IMR-90 (cell line): ENCODE data around the gene IGF2. TPM values are rescaled to one million over a fixed set of nuclear protein-coding genes. Genes with fewer than 3 reads are reported as not detected.

ENCODE experiments used
- ATAC-seq: fragments of 200-7000 bp; cut with Tn5 transposase; 2 replicates; pipeline ENCODE4 v1.9.1; 2020; ENCODE audit warnings: low read depth, mild to moderate bottlenecking, moderate library complexity
- BruUV-seq: library from RNA; stranded (reverse); fragments of 400-500 nt; replicated peaks from 2 replicates; lab custom pipeline; 2021; lab: Mats Ljungman, UMichigan
- CTCF ChIA-PET: fragments of 300-600 bp; formaldehyde crosslinking; extraction: SDS; loops from one replicate; lab custom pipeline; 2021; ENCODE audit warnings: antibody characterized with exemption; lab: Yijun Ruan, JAX
- POLR2A ChIA-PET: fragments of 300-600 bp; sonication (Branson Sonifier 250); formaldehyde crosslinking; loops from one replicate; lab custom pipeline; 2022; ENCODE audit warnings: antibody characterized with exemption; ENCODE audit not compliant: unreplicated experiment; lab: Charles Lee
- DNase-seq: peaks from one replicate; pipeline ENCODE4 v3.0.0; 2013
- H2AFZ ChIP-seq: replicated peaks from 2 replicates; pipeline ENCODE3; 2013; ENCODE audit warnings: low read length, mild to moderate bottlenecking; ENCODE audit not compliant: poor library complexity
- H2AK5ac ChIP-seq: 2 replicates; pipeline ENCODE4 v1.6.1; 2013; ENCODE audit warnings: low read depth, low read length, inconsistent platforms
- H2AK9ac ChIP-seq: replicated peaks from 2 replicates; pipeline ENCODE3; 2013; ENCODE audit warnings: mild to moderate bottlenecking, low read depth, low read length, moderate library complexity; ENCODE audit not compliant: poor library complexity
- H2BK120ac ChIP-seq: 2 replicates; pipeline ENCODE4 v1.6.1; 2013; ENCODE audit warnings: low read depth, low read length, inconsistent platforms
- H2BK15ac ChIP-seq: 3 replicates; pipeline ENCODE4 v1.6.1; 2013; ENCODE audit warnings: low read depth, low read length, inconsistent platforms
- H2BK20ac ChIP-seq: 2 replicates; pipeline ENCODE4 v1.6.1; 2013; ENCODE audit warnings: low read depth, mild to moderate bottlenecking, inconsistent platforms, low read length, moderate library complexity
- H2BK5ac ChIP-seq: 2 replicates; pipeline ENCODE4 v1.6.1; 2013; ENCODE audit warnings: mild to moderate bottlenecking, low read depth, low read length, inconsistent platforms; ENCODE audit not compliant: poor library complexity, severe bottlenecking
- H3K14ac ChIP-seq: replicated peaks from 2 replicates; pipeline ENCODE4 v1.6.1; 2013; ENCODE audit warnings: low read depth, low read length, inconsistent platforms
- H3K18ac ChIP-seq: 2 replicates; pipeline ENCODE4 v1.6.1; 2013; ENCODE audit warnings: low read depth, low read length, control low read depth
- H3K23ac ChIP-seq: 2 replicates; pipeline ENCODE4 v1.6.1; 2013; ENCODE audit warnings: low read depth, low read length, inconsistent platforms
- H3K27ac ChIP-seq: 2 replicates; pipeline ENCODE4 v1.5.1; 2013; ENCODE audit warnings: mild to moderate bottlenecking, control low read depth, low read length; ENCODE audit not compliant: insufficient read depth
- H3K27me3 ChIP-seq: 2 replicates; pipeline ENCODE4 v1.6.1; 2013; ENCODE audit warnings: low read length; ENCODE audit not compliant: control insufficient read depth, insufficient read depth
- H3K36me3 ChIP-seq: 2 replicates; pipeline ENCODE4 v1.6.1; 2013; ENCODE audit warnings: low read length, mixed read lengths; ENCODE audit not compliant: control insufficient read depth, insufficient read depth
- H3K4ac ChIP-seq: 2 replicates; pipeline ENCODE4 v1.6.1; 2013; ENCODE audit warnings: low read depth, low read length, inconsistent platforms
- H3K4me1 ChIP-seq: 2 replicates; pipeline ENCODE4 v1.6.1; 2013; ENCODE audit warnings: low read length, mixed read lengths; ENCODE audit not compliant: control insufficient read depth, insufficient read depth
- H3K4me2 ChIP-seq: 2 replicates; pipeline ENCODE4 v1.6.1; 2013; ENCODE audit warnings: low read depth, mild to moderate bottlenecking, control low read depth, low read length, moderate library complexity
- H3K4me3 ChIP-seq: 2 replicates; pipeline ENCODE4 v1.5.1; 2013; ENCODE audit warnings: low read depth, mild to moderate bottlenecking, control low read depth, low read length, moderate library complexity; ENCODE audit not compliant: insufficient read depth
- H3K56ac ChIP-seq: 2 replicates; pipeline ENCODE4 v1.6.1; 2013; ENCODE audit warnings: low read length, inconsistent platforms; ENCODE audit not compliant: insufficient read depth; ENCODE audit errors: extremely low read depth
- H3K79me1 ChIP-seq, 2 experiments: 2 replicates each; pipeline ENCODE4 v1.6.1; 2013; ENCODE audit warnings: low read length in 2 of 2, inconsistent platforms in 1 of 2, low read depth in 1 of 2
- H3K9ac ChIP-seq: 2 replicates; pipeline ENCODE4 v1.6.1; 2013; ENCODE audit warnings: low read depth, low read length, control low read depth
- H3K9me1 ChIP-seq: 2 replicates; pipeline ENCODE4 v1.6.1; 2013; ENCODE audit warnings: low read length, inconsistent platforms; ENCODE audit not compliant: insufficient read depth
- H3K9me3 ChIP-seq: 2 replicates; pipeline ENCODE4 v1.6.1; 2013; ENCODE audit warnings: low read length; ENCODE audit not compliant: control insufficient read depth, insufficient read depth
- H4K20me1 ChIP-seq: 2 replicates; pipeline ENCODE4 v1.6.1; 2013; ENCODE audit warnings: low read length, inconsistent platforms; ENCODE audit not compliant: insufficient read depth
- H4K5ac ChIP-seq: 2 replicates; pipeline ENCODE4 v1.6.1; 2013; ENCODE audit warnings: mild to moderate bottlenecking, low read depth, low read length, control low read depth
- H4K8ac ChIP-seq, 2 experiments: 2 replicates each; pipeline ENCODE4 v1.6.1; 2013; ENCODE audit warnings: low read depth in 2 of 2, low read length in 2 of 2, control low read depth in 1 of 2, inconsistent platforms in 1 of 2
- H4K91ac ChIP-seq: 2 replicates; pipeline ENCODE4 v1.6.1; 2013; ENCODE audit warnings: low read depth, low read length, inconsistent platforms; ENCODE audit not compliant: insufficient read depth
- BHLHE40 ChIP-seq: fragments of 150-350 bp; IDR thresholded peaks from 2 replicates; pipeline ENCODE4 v1.6.1; 2016; ENCODE audit warnings: mild to moderate bottlenecking, low read depth, low read length
- CEBPB ChIP-seq: IDR thresholded peaks from 2 replicates; pipeline ENCODE4 v1.6.1; 2012; ENCODE audit warnings: low read depth, low read length, improper control_type of control experiment
- CHD1 ChIP-seq: IDR thresholded peaks from 2 replicates; pipeline ENCODE4 v1.6.1; 2012; ENCODE audit warnings: low read depth, low read length, improper control_type of control experiment
- MXI1 ChIP-seq: IDR thresholded peaks from 2 replicates; pipeline ENCODE4 v1.6.1; 2012; ENCODE audit warnings: low read depth, mild to moderate bottlenecking, low read length, moderate library complexity, borderline replicate concordance
- RCOR1 ChIP-seq: IDR thresholded peaks from 2 replicates; pipeline ENCODE4 v1.6.1; 2012; ENCODE audit warnings: mild to moderate bottlenecking, low read length, improper control_type of control experiment; ENCODE audit not compliant: insufficient replicate concordance
- WGBS, 2 experiments: methylation state at CpG; one replicate each; pipeline versions ENCODE4 v1.1.5 to v1.1.7; 2013; ENCODE audit warnings: missing lambda C conversion rate in 2 of 2; ENCODE audit not compliant: insufficient read length in 1 of 2; ENCODE audit errors: extremely low coverage in 2 of 2; 5-methylcytosine and 5-hydroxymethylcytosine counted together
- dilution Hi-C: fragments of 300-500 bp; cut with HindIII; formaldehyde crosslinking; loops from one replicate; pipeline ENCODE4 v1.14.3; 2018; ENCODE audit warnings: low sequenced_read_pairs; ENCODE audit not compliant: unreplicated experiment
- in situ Hi-C: fragments of 300-500 bp; cut with MboI; formaldehyde crosslinking; loops from 3 replicates; pipeline ENCODE4 v1.14.3; 2019; ENCODE audit warnings: low sequenced_read_pairs, inconsistent platforms, mixed read lengths
- intact Hi-C: fragments of 100-400 bp; cut with micrococcal nuclease; formaldehyde crosslinking; loops from 2 replicates; pipeline ENCODE4 v1.10.0; 2022
- polyA plus RNA-seq, 3 experiments: library from polyadenylated mRNA; depleted of rRNA; stranded (reverse); fragments of >200 nt; gene quantifications; 2 replicates each; pipeline ENCODE4 v1.2.3, GENCODE V29; 2012; ENCODE audit warnings: low replicate concordance in 1 of 3
- total RNA-seq: library from RNA; depleted of rRNA; stranded (reverse); fragments of >200 nt; gene quantifications from 2 replicates; pipeline ENCODE4 v1.2.3, GENCODE V29; 2012
- TF ChIP-seq, protein P1 (sequence below): fragments of 150-350 bp; IDR thresholded peaks from 2 replicates; pipeline ENCODE4 v1.6.1; 2017; ENCODE audit warnings: mild to moderate bottlenecking, antibody characterized with exemption, low read length, low read depth
- TF ChIP-seq, protein P2 (sequence below): fragments of 150-350 bp; IDR thresholded peaks from 2 replicates; pipeline ENCODE4 v1.6.1; 2016; ENCODE audit warnings: low read depth, mild to moderate bottlenecking, low read length, moderate library complexity, borderline replicate concordance

The IGF2 gene
- total and polyA plus RNA-seq, 2 of the 4 experiments (the other 2 are of a cell fraction), result 2.3 to 21.8 TPM

DNA sequence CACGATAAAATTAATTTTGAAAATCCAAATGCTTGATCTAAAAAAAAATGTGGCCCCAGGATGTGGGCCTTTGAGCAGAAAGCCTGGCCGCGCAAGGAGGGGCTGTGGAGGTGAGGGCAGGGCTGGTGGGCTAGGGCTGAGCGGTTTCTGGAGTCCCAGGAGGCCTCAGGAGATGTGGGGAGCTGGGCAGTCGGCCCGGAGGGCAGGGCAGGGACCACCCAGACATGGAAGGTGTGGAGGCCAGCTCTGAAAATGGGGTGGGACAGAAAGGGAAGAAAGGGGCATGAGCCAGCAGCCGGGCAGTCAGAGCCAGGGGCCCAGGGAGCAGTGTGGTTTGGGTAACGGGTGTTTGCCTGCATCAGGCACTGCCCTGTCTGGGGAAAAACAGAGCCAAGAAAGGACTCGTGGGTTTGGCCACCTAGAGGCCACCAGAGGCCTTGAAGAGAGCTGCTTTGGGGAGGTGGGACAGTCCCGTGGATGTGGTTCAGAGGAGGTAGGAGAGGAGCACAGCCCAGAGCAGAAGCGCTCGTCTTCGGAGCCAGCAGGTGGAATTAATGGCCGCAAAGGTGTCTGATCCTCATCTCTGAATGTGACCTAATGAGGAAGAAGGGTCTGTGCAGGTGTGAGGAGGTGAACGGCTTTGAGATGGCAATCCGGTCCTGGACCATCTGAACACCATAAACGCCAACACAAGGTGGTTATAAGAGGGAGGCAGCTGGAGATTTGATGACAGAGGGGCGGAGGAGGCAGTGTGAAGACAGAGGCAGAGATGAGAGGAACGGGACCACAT, 50.2 kb downstream of the IGF2 start:
- POLR2A ChIA-PET, result no interaction called here

More for the DNA sequence above, 50.2 kb downstream of the IGF2 start:
- Histone ChIP-seq H3K9me1 (no peaks in the 10 kb centered on the region), H3K9me3 (peaks cover 24% of the 10 kb centered on the region), H2AK9ac (no peak overlapping the region), H2BK5ac (no peak overlapping the region), H3K36me3 (no peaks in the 10 kb centered on the region), H2BK15ac (no peak overlapping the region), H2BK120ac (no peak overlapping the region), H3K18ac (no peak overlapping the region), H2BK20ac (peak overlapping the region; percentile 3; the same call in 1 of the 2 replicates), H2AFZ (peak overlapping the region; percentile 5), H3K4me1 (no peaks in the 10 kb centered on the region), H3K23ac (no peak overlapping the region), H3K4ac (no peak overlapping the region), H3K27ac (no peak overlapping the region), H3K27me3 (no peaks in the 10 kb centered on the region), H4K91ac (no peak overlapping the region), H2AK5ac (peak overlapping the region; percentile 78; the same call in 1 of the 2 replicates), H4K8ac (no peak overlapping the region), H3K56ac (no peak overlapping the region), H3K14ac (no peak overlapping the region), H3K9ac (no peak overlapping the region), H4K20me1 (no peaks in the 10 kb centered on the region), H3K4me2 (no peak overlapping the region), H3K79me1 (no peaks in the 10 kb centered on the region), H3K4me3 (no peak overlapping the region), H4K5ac (no peak overlapping the region)
- CTCF ChIA-PET, result no interaction called here
- in situ Hi-C loops, result no loop called here
- 83% methylated on average over 12 of the region's 19 CpGs; no CpG with 5 or more reads in 1 of the 2 experiments for WGBS, 2 experiments
- intact Hi-C loops, result no loop called here
- TF ChIP-seq BHLHE40 (no peak), RCOR1 (no peak), CHD1 (no peak), CEBPB (no peak), MXI1 (no peak)
- TF ChIP-seq, protein P1, sequence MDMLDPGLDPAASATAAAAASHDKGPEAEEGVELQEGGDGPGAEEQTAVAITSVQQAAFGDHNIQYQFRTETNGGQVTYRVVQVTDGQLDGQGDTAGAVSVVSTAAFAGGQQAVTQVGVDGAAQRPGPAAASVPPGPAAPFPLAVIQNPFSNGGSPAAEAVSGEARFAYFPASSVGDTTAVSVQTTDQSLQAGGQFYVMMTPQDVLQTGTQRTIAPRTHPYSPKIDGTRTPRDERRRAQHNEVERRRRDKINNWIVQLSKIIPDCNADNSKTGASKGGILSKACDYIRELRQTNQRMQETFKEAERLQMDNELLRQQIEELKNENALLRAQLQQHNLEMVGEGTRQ, result no peak
- TF ChIP-seq, protein P2, sequence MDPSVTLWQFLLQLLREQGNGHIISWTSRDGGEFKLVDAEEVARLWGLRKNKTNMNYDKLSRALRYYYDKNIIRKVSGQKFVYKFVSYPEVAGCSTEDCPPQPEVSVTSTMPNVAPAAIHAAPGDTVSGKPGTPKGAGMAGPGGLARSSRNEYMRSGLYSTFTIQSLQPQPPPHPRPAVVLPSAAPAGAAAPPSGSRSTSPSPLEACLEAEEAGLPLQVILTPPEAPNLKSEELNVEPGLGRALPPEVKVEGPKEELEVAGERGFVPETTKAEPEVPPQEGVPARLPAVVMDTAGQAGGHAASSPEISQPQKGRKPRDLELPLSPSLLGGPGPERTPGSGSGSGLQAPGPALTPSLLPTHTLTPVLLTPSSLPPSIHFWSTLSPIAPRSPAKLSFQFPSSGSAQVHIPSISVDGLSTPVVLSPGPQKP, result no peak
- ATAC-seq (no peak), DNase-seq (no peak)
- BruUV-seq, result no TSS peak
- dilution Hi-C loops, result no loop called here
